ENCODE results near the gene ACTC1. TPM values are rescaled to one million over a fixed set of nuclear protein-coding genes. Genes with fewer than 3 reads are reported as not detected.
A peak's percentile ranks its signal among the peaks of the same experiment; 100 is the strongest.

Gene ACTC1
- total RNA-seq, 1 experiment from 2014 or later: not detected

DNA sequence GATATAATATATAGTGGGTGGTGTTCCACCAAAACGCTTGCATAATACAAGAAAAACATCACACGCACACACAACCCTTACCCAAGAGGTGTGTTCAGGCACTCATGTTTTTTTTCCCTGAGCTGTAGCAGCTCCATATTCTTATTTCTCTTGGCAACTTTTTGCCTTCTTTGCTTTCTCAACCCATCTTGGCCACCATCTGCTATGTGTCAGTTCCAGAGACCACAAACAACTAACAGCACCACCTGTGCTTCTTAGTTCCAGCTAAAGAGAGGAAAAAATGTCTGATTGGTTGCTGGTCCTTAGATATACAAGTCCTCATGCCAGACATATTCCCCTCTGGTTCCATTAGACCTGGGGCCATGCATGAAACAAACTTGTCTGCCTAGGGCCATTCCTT is 11.9 kb downstream of the ACTC1 start:
- ChIA-PET POLR2A (ENCODE audit: unreplicated experiment) (no interaction called here), CTCF (no interaction called here)
- no peak overlapping the region for H3K4me3 ChIP-seq (ENCODE audit: low read length)
- H3K27me3 ChIP-seq (ENCODE audit: low read length): peaks cover 1% of the 10 kb centered on the region; the same call in 1 of the 2 replicates
- intact Hi-C loops (cut with micrococcal nuclease): no loop called here
- no peaks in the 10 kb centered on the region for H3K9me3 ChIP-seq (ENCODE audit: low read length)
- DNase-seq (no peak), ATAC-seq (no peak)
- no peaks in the 10 kb centered on the region for H4K20me1 ChIP-seq (ENCODE audit: low read length)
- no peak overlapping the region for H3K27ac ChIP-seq (ENCODE audit: low read length)
- no peak overlapping the region for H3K9ac ChIP-seq (ENCODE audit: low read length)
- no peaks in the 10 kb centered on the region for H3K9me2 ChIP-seq (replicated peaks; ENCODE audit: low read length)
- BruUV-seq (replicated peaks): no TSS peak
- H3K79me2 ChIP-seq (ENCODE audit: low read length): no peaks in the 10 kb centered on the region
- TF ChIP-seq EZH2phosphoT487 (IDR thresholded peaks at IDR 0.05; ENCODE audit: borderline replicate concordance, low read length) (no peak), EZH2 (IDR thresholded peaks at IDR 0.05; ENCODE audit: low read length, unreplicated experiment) (no peak)
- TF ChIP-seq, protein P1, sequence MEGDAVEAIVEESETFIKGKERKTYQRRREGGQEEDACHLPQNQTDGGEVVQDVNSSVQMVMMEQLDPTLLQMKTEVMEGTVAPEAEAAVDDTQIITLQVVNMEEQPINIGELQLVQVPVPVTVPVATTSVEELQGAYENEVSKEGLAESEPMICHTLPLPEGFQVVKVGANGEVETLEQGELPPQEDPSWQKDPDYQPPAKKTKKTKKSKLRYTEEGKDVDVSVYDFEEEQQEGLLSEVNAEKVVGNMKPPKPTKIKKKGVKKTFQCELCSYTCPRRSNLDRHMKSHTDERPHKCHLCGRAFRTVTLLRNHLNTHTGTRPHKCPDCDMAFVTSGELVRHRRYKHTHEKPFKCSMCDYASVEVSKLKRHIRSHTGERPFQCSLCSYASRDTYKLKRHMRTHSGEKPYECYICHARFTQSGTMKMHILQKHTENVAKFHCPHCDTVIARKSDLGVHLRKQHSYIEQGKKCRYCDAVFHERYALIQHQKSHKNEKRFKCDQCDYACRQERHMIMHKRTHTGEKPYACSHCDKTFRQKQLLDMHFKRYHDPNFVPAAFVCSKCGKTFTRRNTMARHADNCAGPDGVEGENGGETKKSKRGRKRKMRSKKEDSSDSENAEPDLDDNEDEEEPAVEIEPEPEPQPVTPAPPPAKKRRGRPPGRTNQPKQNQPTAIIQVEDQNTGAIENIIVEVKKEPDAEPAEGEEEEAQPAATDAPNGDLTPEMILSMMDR (conservative IDR thresholded peaks at IDR 0.05; ENCODE audit: low read depth, low read length): no peak
- no peak overlapping the region for H3K4me2 ChIP-seq (ENCODE audit: low read length)
- H3K36me3 ChIP-seq (ENCODE audit: low read depth, low read length): no peaks in the 10 kb centered on the region
- H3F3A ChIP-seq (ENCODE audit: low read length, unreplicated experiment): no peaks in the 10 kb centered on the region
- no peaks in the 10 kb centered on the region for H3K4me1 ChIP-seq (ENCODE audit: insufficient read depth, low read length)
- H2AFZ ChIP-seq (ENCODE audit: low read length): no peak overlapping the region

DNA sequence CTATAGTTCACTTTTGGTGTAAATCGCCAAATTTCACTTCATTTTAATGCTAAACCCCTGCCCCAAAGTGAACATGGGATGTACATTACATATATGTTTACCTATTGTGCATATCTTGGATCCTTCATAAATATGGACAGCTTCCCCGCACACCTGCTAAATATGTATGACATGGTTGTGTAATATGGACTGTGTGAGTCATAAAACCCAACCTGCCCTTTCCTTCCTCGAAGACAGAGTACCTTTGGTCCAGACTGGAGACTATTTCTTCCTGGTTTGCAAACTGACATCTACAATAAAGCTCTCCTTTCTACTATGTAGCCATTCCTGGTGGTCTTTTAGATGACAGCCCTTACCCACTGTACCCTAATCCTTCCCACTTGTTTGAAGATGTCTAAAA is 12.4 kb downstream of the ACTC1 start:
- ATAC-seq: no peak
- CTCF ChIA-PET: no interaction called here
- no peak overlapping the region for H3K9ac ChIP-seq (ENCODE audit: low read length)
- no peaks in the 10 kb centered on the region for H3K4me1 ChIP-seq (ENCODE audit: insufficient read depth, low read length)
- no peak overlapping the region for H2AFZ ChIP-seq (ENCODE audit: low read length)
- peak; percentile 46 for DNase-seq
- H3K36me3 ChIP-seq (ENCODE audit: low read depth, low read length): no peaks in the 10 kb centered on the region
- intact Hi-C loops (cut with micrococcal nuclease): no loop called here
- no peaks in the 10 kb centered on the region for H4K20me1 ChIP-seq (ENCODE audit: low read length)
- no peak overlapping the region for H3K4me2 ChIP-seq (ENCODE audit: low read length)
- H3K79me2 ChIP-seq (ENCODE audit: low read length): no peaks in the 10 kb centered on the region
- no peaks in the 10 kb centered on the region for H3K9me2 ChIP-seq (replicated peaks; ENCODE audit: low read length)
- TF ChIP-seq, protein P1 (conservative IDR thresholded peaks at IDR 0.05; ENCODE audit: low read depth, low read length): no peak
- TF ChIP-seq EZH2phosphoT487 (IDR thresholded peaks at IDR 0.05; ENCODE audit: borderline replicate concordance, low read length) (no peak), EZH2 (IDR thresholded peaks at IDR 0.05; ENCODE audit: low read length, unreplicated experiment) (no peak)
- H3K27me3 ChIP-seq (ENCODE audit: low read length): no peaks in the 10 kb centered on the region; the same call in 1 of the 2 replicates
- no peak overlapping the region for H3K4me3 ChIP-seq (ENCODE audit: low read length)
- no peaks in the 10 kb centered on the region for H3F3A ChIP-seq (ENCODE audit: low read length, unreplicated experiment)
- H3K9me3 ChIP-seq (ENCODE audit: low read length): no peaks in the 10 kb centered on the region
- H3K27ac ChIP-seq (ENCODE audit: low read length): no peak overlapping the region
- POLR2A ChIA-PET (ENCODE audit: unreplicated experiment): no interaction called here
- BruUV-seq (replicated peaks): no TSS peak

DNA sequence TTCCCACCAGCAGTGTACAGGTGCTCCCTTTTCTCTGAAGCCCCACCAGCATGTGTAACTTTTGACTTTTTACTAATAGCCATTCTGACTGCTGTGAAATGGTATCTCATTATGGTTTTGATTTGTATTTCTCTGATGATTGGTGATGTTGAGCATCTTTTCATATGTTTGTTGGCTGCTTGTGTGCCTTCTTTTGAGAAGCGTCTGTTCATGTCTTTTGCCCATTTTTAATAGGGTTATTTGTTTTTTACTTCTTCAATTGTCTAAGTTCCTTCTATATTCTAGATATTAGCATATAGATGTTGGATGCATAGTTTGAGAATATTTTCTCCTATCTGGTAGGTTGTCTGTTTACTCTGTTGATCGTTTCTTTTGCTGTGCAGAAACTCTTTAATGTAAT is 14.6 kb downstream of the ACTC1 start:
- TF ChIP-seq EZH2phosphoT487 (IDR thresholded peaks at IDR 0.05; ENCODE audit: borderline replicate concordance, low read length) (no peak), EZH2 (IDR thresholded peaks at IDR 0.05; ENCODE audit: low read length, unreplicated experiment) (no peak)
- TF ChIP-seq, protein P1 (conservative IDR thresholded peaks at IDR 0.05; ENCODE audit: low read depth, low read length): no peak
- Histone ChIP-seq H3K9ac (ENCODE audit: low read length) (no peak overlapping the region), H3K4me3 (ENCODE audit: low read length) (no peak overlapping the region), H4K20me1 (ENCODE audit: low read length) (no peaks in the 10 kb centered on the region), H3F3A (ENCODE audit: low read length, unreplicated experiment) (no peaks in the 10 kb centered on the region), H3K27ac (ENCODE audit: low read length) (no peak overlapping the region), H3K79me2 (ENCODE audit: low read length) (no peaks in the 10 kb centered on the region), H3K9me3 (ENCODE audit: low read length) (no peaks in the 10 kb centered on the region), H3K36me3 (ENCODE audit: low read depth, low read length) (no peaks in the 10 kb centered on the region), H3K27me3 (ENCODE audit: low read length) (peaks cover under 1% of the 10 kb centered on the region; the same call in 1 of the 2 replicates), H3K4me2 (ENCODE audit: low read length) (no peak overlapping the region), H3K9me2 (replicated peaks; ENCODE audit: low read length) (no peaks in the 10 kb centered on the region), H2AFZ (ENCODE audit: low read length) (no peak overlapping the region), H3K4me1 (ENCODE audit: insufficient read depth, low read length) (no peaks in the 10 kb centered on the region)
- ChIA-PET CTCF (no interaction called here), POLR2A (ENCODE audit: unreplicated experiment) (no interaction called here)
- intact Hi-C loops (cut with micrococcal nuclease): no loop called here
- no peak for DNase-seq
- BruUV-seq (replicated peaks): no TSS peak
- ATAC-seq: no peak

All from PC-3 (cell line).